ENCODE data around the gene NCEH1.

- TF ChIP-seq CTCF (IDR thresholded peaks at IDR 0.05) (no peak), ZFX (IDR thresholded peaks at IDR 0.05; ENCODE audit: borderline replicate concordance) (no peak)
These were observed 67.2 kb downstream of the NCEH1 start for GRCh38 chr3:172643506-172644179.
